WI38 (cell line): ENCODE measurements around the gene SLCO4A1.

ENCODE experiments used
- H3K4me3 ChIP-seq: 2 replicates; pipeline ENCODE4 v1.5.1; 2011; ENCODE audit warnings: low read depth, mild to moderate bottlenecking, control low read depth, low read length
- CTCF ChIP-seq: IDR thresholded peaks from 2 replicates; pipeline ENCODE4 v1.5.1; 2012; ENCODE audit warnings: low read depth, mild to moderate bottlenecking, control low read depth, low read length

Gene SLCO4A1

GRCh38 chr20:62596921-62597320 is 45.4 kb upstream of the SLCO4A1 start:
- no peak overlapping the region for H3K4me3 ChIP-seq
- no peak for TF ChIP-seq CTCF

- H3K4me3 ChIP-seq: no peak overlapping the region
- no peak for TF ChIP-seq CTCF
Measured at GRCh38 chr20:62597416-62598115, 44.7 kb upstream of the SLCO4A1 start.

GRCh38 chr20:62598761-62599194 is 43.5 kb upstream of the SLCO4A1 start:
- no peak for TF ChIP-seq CTCF
- H3K4me3 ChIP-seq: no peak overlapping the region

GRCh38 chr20:62599216-62600110 is 42.8 kb upstream of the SLCO4A1 start:
- TF ChIP-seq CTCF: no peak

GRCh38 chr20:62601172-62601571 is 41.1 kb upstream of the SLCO4A1 start:
- H3K4me3 ChIP-seq: no peak overlapping the region
- TF ChIP-seq CTCF: no peak

More at GRCh38 chr20:62599216-62600110, 42.8 kb upstream of the SLCO4A1 start:
- H3K4me3 ChIP-seq: no peak overlapping the region

GRCh38 chr20:62601714-62602113 is 40.6 kb upstream of the SLCO4A1 start:
- no peak for TF ChIP-seq CTCF
- H3K4me3 ChIP-seq: no peak overlapping the region

GRCh38 chr20:62602550-62602949 is 39.8 kb upstream of the SLCO4A1 start:
- H3K4me3 ChIP-seq: no peak overlapping the region
- TF ChIP-seq CTCF: no peak
